Panc1 (cell line): Measurements from ENCODE around the gene DOCK4. TPM values are rescaled to one million over a fixed set of nuclear protein-coding genes. Genes with fewer than 3 reads are reported as not detected.

Experiments used
- ATAC-seq: fragments of 200-7000 bp; cut with Tn5 transposase; 2 replicates; pipeline ENCODE4 v1.9.1; 2020; ENCODE audit warnings: mild to moderate bottlenecking, moderate library complexity
- BruUV-seq: library from RNA; stranded (reverse); fragments of 400-500 nt; replicated peaks from 2 replicates; lab custom pipeline; 2021; lab: Mats Ljungman, UMichigan
- CTCF ChIA-PET: fragments of 300-600 bp; sonication (Branson Sonifier 250); formaldehyde crosslinking; loops from one replicate; lab custom pipeline; 2022; ENCODE audit warnings: antibody characterized with exemption; lab: Charles Lee
- POLR2A ChIA-PET: fragments of 300-600 bp; sonication (Branson Sonifier 250); formaldehyde crosslinking; loops from one replicate; lab custom pipeline; 2022; ENCODE audit warnings: antibody characterized with exemption; lab: Charles Lee
- DNase-seq: peaks from one replicate; pipeline ENCODE4 v3.0.0-alpha.2; 2010; ENCODE audit warnings: low read depth, low spot score
- H3K27ac ChIP-seq: 2 replicates; pipeline ENCODE4 v1.5.1; 2011; ENCODE audit warnings: mild to moderate bottlenecking, low read length, inconsistent platforms
- H3K27me3 ChIP-seq: fragments of 200-500 bp; sonication (Bioruptor generic); 2 replicates; pipeline ENCODE4 v1.6.0; 2014; ENCODE audit warnings: low read length, inconsistent platforms; ENCODE audit not compliant: control insufficient read depth, insufficient read depth
- H3K36me3 ChIP-seq: fragments of 200-500 bp; sonication (Bioruptor generic); 2 replicates; pipeline ENCODE4 v1.5.1; 2014; ENCODE audit warnings: inconsistent platforms, mild to moderate bottlenecking, low read length, moderate library complexity; ENCODE audit not compliant: control insufficient read depth, insufficient read depth
- H3K4me1 ChIP-seq: 2 replicates; pipeline ENCODE4 v1.5.1; 2011; ENCODE audit warnings: inconsistent platforms, mild to moderate bottlenecking, low read length, moderate library complexity; ENCODE audit not compliant: control insufficient read depth, insufficient read depth
- H3K4me3 ChIP-seq, 2 experiments: 2 replicates each; pipeline ENCODE4 v1.5.1; 2011 to 2012; ENCODE audit warnings: low read depth in 2 of 2, low read length in 2 of 2, mild to moderate bottlenecking in 2 of 2, inconsistent platforms in 1 of 2, moderate library complexity in 1 of 2
- H3K9me3 ChIP-seq: fragments of 200-500 bp; sonication (Bioruptor generic); 2 replicates; pipeline ENCODE4 v1.5.1; 2014; ENCODE audit warnings: low read depth, mild to moderate bottlenecking, inconsistent platforms, low read length, moderate library complexity; ENCODE audit not compliant: control insufficient read depth, insufficient read depth
- CTCF ChIP-seq: fragments of 450-650 bp; IDR thresholded peaks from 2 replicates; pipeline ENCODE4 v1.5.1; 2017; ENCODE audit warnings: mild to moderate bottlenecking
- POLR2AphosphoS5 ChIP-seq: IDR thresholded peaks from 2 replicates; pipeline ENCODE4 v1.6.1; 2012; ENCODE audit warnings: mild to moderate bottlenecking, low read depth, low read length, moderate library complexity
- REST ChIP-seq, 2 experiments: IDR thresholded peaks; 2 replicates each; pipeline ENCODE4 v1.6.1; 2011 to 2012; ENCODE audit warnings: low read depth in 2 of 2, control low read depth in 1 of 2, low read length in 1 of 2, mild to moderate bottlenecking in 1 of 2, moderate library complexity in 1 of 2; ENCODE audit not compliant: insufficient read depth in 1 of 2
- SIN3A ChIP-seq: IDR thresholded peaks from 2 replicates; pipeline ENCODE4 v1.6.1; 2012; ENCODE audit warnings: low read depth, mild to moderate bottlenecking, low read length, moderate library complexity, borderline replicate concordance; ENCODE audit not compliant: insufficient read depth
- TCF7L2 ChIP-seq: IDR thresholded peaks from 2 replicates; pipeline ENCODE4 v1.6.1; 2011; ENCODE audit warnings: mild to moderate bottlenecking, low read depth, low read length, inconsistent platforms
- in situ Hi-C: cut with HindIII; loops from 2 replicates; pipeline ENCODE4 v1.10.0; 2016; ENCODE audit warnings: low sequenced_read_pairs, low pct_unique_long_range_greater_than_20kb
- intact Hi-C: fragments of 100-400 bp; cut with micrococcal nuclease; formaldehyde crosslinking; loops from one replicate; pipeline ENCODE4 v1.10.0; 2022; ENCODE audit not compliant: unreplicated experiment
- total RNA-seq: library from RNA; stranded (reverse); gene quantifications from one replicate; pipeline ENCODE4 v1.2.1, GENCODE V29; 2021; ENCODE audit not compliant: unreplicated experiment

The DOCK4 gene
- total RNA-seq, 1 experiment from 2014 or later: 10.8 TPM

GRCh38 chr7:112120696-112121217 lies 85.4 kb downstream of the DOCK4 start:
- in situ Hi-C loops (no loop called here), intact Hi-C loops (no loop called here)
- no TSS peak for BruUV-seq
- no peak for DNase-seq
- no peaks in the 10 kb centered on the region for H3K36me3 ChIP-seq
- no peaks in the 10 kb centered on the region for H3K9me3 ChIP-seq
- H3K27me3 ChIP-seq: no peaks in the 10 kb centered on the region
- no peaks in the 10 kb centered on the region for H3K4me1 ChIP-seq
- ChIA-PET CTCF (no interaction called here), POLR2A (no interaction called here)
- no peak for ATAC-seq
- no peak overlapping the region for H3K27ac ChIP-seq
- no peak overlapping the region for H3K4me3 ChIP-seq
- TF ChIP-seq TCF7L2: no peak
- no peak for TF ChIP-seq SIN3A
- no peak for TF ChIP-seq POLR2AphosphoS5
- TF ChIP-seq REST (IDR thresholded peaks at IDR 0.05; ENCODE audit: insufficient read depth in 1 of 2, low read depth in 2 of 2, low read length in 1 of 2): no peak
- no peak for TF ChIP-seq CTCF

- Histone ChIP-seq H3K4me3 (no peak overlapping the region), H3K4me1 (no peaks in the 10 kb centered on the region), H3K27me3 (no peaks in the 10 kb centered on the region), H3K27ac (no peak overlapping the region), H3K9me3 (no peaks in the 10 kb centered on the region), H3K36me3 (no peaks in the 10 kb centered on the region)
- intact Hi-C loops: no loop called here
- no TSS peak for BruUV-seq
- POLR2A ChIA-PET: no interaction called here
- TF ChIP-seq POLR2AphosphoS5 (no peak), REST (IDR thresholded peaks at IDR 0.05; ENCODE audit: insufficient read depth in 1 of 2, low read depth in 2 of 2, low read length in 1 of 2) (no peak), TCF7L2 (no peak), SIN3A (no peak), CTCF (no peak)
- ATAC-seq (no peak), DNase-seq (no peak)
- CTCF ChIA-PET: no interaction called here
- in situ Hi-C loops: no loop called here
Measured at GRCh38 chr7:112118581-112119566, 87.3 kb downstream of the DOCK4 start.
